H1 (cell line): ENCODE data around the gene PHOX2A. TPM values are rescaled to one million over a fixed set of nuclear protein-coding genes. Genes with fewer than 3 reads are reported as not detected.

Experiments
- BRCA1 ChIP-seq: IDR thresholded peaks from 2 replicates; pipeline ENCODE4 v1.6.1; 2012; ENCODE audit warnings: low read depth, low read length, improper control_type of control experiment
- MAFK ChIP-seq: IDR thresholded peaks from 2 replicates; pipeline ENCODE4 v1.6.1; 2012; ENCODE audit warnings: low read depth, mild to moderate bottlenecking, improper control_type of control experiment, low read length
- NANOG ChIP-seq: IDR thresholded peaks from 2 replicates; pipeline ENCODE4 v1.6.1; 2011; ENCODE audit warnings: low read length, low read depth, mild to moderate bottlenecking, inconsistent platforms; ENCODE audit not compliant: insufficient read depth, poor library complexity, severe bottlenecking
- NRF1 ChIP-seq: IDR thresholded peaks from 2 replicates; pipeline ENCODE4 v1.6.1; 2011; ENCODE audit warnings: mild to moderate bottlenecking, low read depth, low read length, improper control_type of control experiment
- RBBP5 ChIP-seq: IDR thresholded peaks from 2 replicates; pipeline ENCODE4 v1.7.1; 2012; ENCODE audit warnings: low read depth, mild to moderate bottlenecking, inconsistent platforms, low read length, moderate library complexity, borderline replicate concordance
- SP4 ChIP-seq: IDR thresholded peaks from 2 replicates; pipeline ENCODE4 v1.6.1; 2012; ENCODE audit warnings: low read length, inconsistent platforms
- polyA plus RNA-seq, 7 experiments: library from polyadenylated mRNA; depleted of rRNA in 3 of 7; stranded (reverse) in 5 of 7; unstranded in 2 of 7; fragments of >200 nt in 5 of 7; fragments of 200-250 nt in 2 of 7; gene quantifications; 1 replicate in 5 of 7; 2 replicates in 1 of 7; 4 replicates in 1 of 7; pipeline versions ENCODE4 v1.2.1 to v1.2.3, GENCODE V29; 2011 to 2013; ENCODE audit warnings: missing spikeins in 2 of 7, mixed read lengths in 2 of 7
- total RNA-seq: library from RNA; stranded (reverse); fragmentation: NEBNext Ultra II Directional; extraction: Animal tissue kit (Norgen Biotek cat#: 25700); gene quantifications from 2 replicates; pipeline ENCODE4 v1.2.1, GENCODE V29; 2021

Gene PHOX2A
- total and polyA plus RNA-seq, 2 of the 8 experiments (the other 6 are each of a cell fraction or from before 2014, with no cell fraction given): 0.67 TPM; not detected in 1

DNA sequence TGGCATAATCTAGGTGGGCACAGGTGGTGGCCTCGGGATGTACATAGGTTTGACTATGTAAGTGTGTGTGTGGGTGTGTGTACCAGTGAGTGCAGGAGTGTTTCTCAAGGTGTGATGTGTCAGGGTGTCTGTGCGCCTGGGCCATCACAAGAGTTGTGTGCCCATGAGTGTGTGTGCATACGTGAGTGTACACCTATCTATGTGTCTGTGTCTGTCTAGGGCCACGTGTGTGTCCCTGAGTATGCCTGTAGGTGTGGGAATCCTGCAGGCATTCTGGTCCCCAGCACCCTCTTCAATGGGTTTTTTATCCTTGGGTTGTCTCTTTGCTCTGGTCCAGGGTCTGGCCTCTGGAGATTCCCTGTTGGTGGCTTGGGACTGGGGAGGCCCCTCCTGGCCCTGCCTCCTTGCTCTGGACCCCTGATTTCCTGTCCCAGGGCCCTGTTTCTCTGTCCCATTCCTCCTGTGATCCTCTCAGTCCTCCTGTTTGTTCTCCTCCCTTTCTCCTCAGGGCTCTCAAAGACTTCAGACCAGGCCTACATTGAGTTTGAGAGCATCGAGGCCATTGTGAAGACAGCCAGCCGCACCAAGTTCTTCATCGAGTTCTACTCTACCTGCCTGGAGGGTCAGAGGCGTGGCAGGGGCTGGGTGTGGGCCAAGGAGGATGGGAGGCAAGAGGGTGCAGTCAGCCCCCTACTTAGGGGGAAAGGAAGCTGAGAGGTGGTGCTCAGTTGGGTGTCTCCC, 10.0 kb downstream of the PHOX2A start (continued):
- TF ChIP-seq NANOG: no peak
- TF ChIP-seq BRCA1: no peak
- TF ChIP-seq MAFK: no peak
- TF ChIP-seq RBBP5: no peak
- no peak for TF ChIP-seq NRF1
- no peak for TF ChIP-seq SP4
